Natural killer cell (primary cell): Measurements from ENCODE around the gene SFSWAP. TPM values are rescaled to one million over a fixed set of nuclear protein-coding genes. Genes with fewer than 3 reads are reported as not detected.
A peak's percentile ranks its signal among the peaks of the same experiment; 100 is the strongest.

ENCODE experiments used
- ATAC-seq, 3 donors: fragments of 150-1000 bp in 2 of 3; fragments of 200-7000 bp in 1 of 3; cut with Tn5 transposase; 1 replicate in 1 of 3; 2 replicates in 2 of 3; pipeline ENCODE4 v1.10.0; 2021; ENCODE audit warnings: mild to moderate bottlenecking in 2 of 3, moderate library complexity in 2 of 3
- DNase-seq, 2 donors: peaks; one replicate each; pipeline versions ENCODE4 v3.0.0 to v3.0.0-alpha.2; 2013 to 2021; ENCODE audit warnings: mixed read lengths in 1 of 2
- H3K27ac ChIP-seq: one replicate; pipeline ENCODE4 v1.5.1; 2013; ENCODE audit warnings: mild to moderate bottlenecking, low read length
- H3K27me3 ChIP-seq: one replicate; pipeline ENCODE4 v1.6.1; 2013; ENCODE audit warnings: low read length; ENCODE audit not compliant: control insufficient read depth, insufficient read depth
- H3K36me3 ChIP-seq: one replicate; pipeline ENCODE4 v1.6.1; 2013; ENCODE audit warnings: low read length; ENCODE audit not compliant: control insufficient read depth, insufficient read depth
- H3K4me1 ChIP-seq: one replicate; pipeline ENCODE4 v1.6.1; 2013; ENCODE audit warnings: low read length; ENCODE audit not compliant: control insufficient read depth, insufficient read depth
- H3K4me3 ChIP-seq: one replicate; pipeline ENCODE4 v1.5.1; 2013; ENCODE audit warnings: low read length
- H3K9me3 ChIP-seq: one replicate; pipeline ENCODE4 v1.6.1; 2013; ENCODE audit warnings: low read length; ENCODE audit not compliant: control insufficient read depth, insufficient read depth
- H3K27ac Mint-ChIP-seq, 2 donors: one replicate each; pipeline ENCODE4 v1.8.0; 2022; ENCODE audit warnings: mild to moderate bottlenecking in 2 of 2, mixed read lengths in 2 of 2, moderate library complexity in 1 of 2
- H3K27me3 Mint-ChIP-seq, 2 donors: one replicate each; pipeline ENCODE4 v1.8.0; 2022; ENCODE audit warnings: low read depth in 2 of 2, mixed read lengths in 2 of 2
- H3K36me3 Mint-ChIP-seq: one replicate; pipeline ENCODE4 v1.8.0; 2022; ENCODE audit warnings: mixed read lengths
- H3K4me1 Mint-ChIP-seq, 2 donors: one replicate each; pipeline ENCODE4 v1.8.0; 2022; ENCODE audit warnings: mixed read lengths in 2 of 2
- H3K4me3 Mint-ChIP-seq: one replicate; pipeline ENCODE4 v1.8.0; 2022; ENCODE audit warnings: mild to moderate bottlenecking, moderate library complexity, mixed read lengths
- H3K9me3 Mint-ChIP-seq, 2 donors: one replicate each; pipeline ENCODE4 v1.8.0; 2022; ENCODE audit warnings: mixed read lengths in 2 of 2
- CTCF ChIP-seq: fragments of 200-600 bp; IDR thresholded peaks from one replicate; pipeline ENCODE4 v1.8.0; 2022; ENCODE audit warnings: antibody characterized with exemption
- WGBS: methylation state at CpG from one replicate; pipeline ENCODE4 v1.1.7; 2013; ENCODE audit warnings: missing lambda C conversion rate; ENCODE audit not compliant: insufficient coverage; 5-methylcytosine and 5-hydroxymethylcytosine counted together
- intact Hi-C: fragments of 100-400 bp; cut with micrococcal nuclease; formaldehyde crosslinking; loops from one replicate; pipeline ENCODE4 v1.14.2; 2022
- total RNA-seq, 4 donors: library from RNA; stranded (reverse); fragments of 120-200 nt in 1 of 4; gene quantifications; one replicate each; pipeline versions ENCODE4 v1.2.3 to v1.2.4, GENCODE V29; 2013 to 2022

SFSWAP gene
- total RNA-seq, 3 donors from 2014 or later (not counting 1 experiment from before 2014, with no cell fraction given): 99.1 to 109 (median 102) TPM

GRCh38 chr12:131709226-131709625 is 1.7 kb upstream of the SFSWAP start:
- 95% methylated on average over 3 of the region's 3 CpGs for WGBS
- H3K9me3 ChIP-seq: peaks cover under 1% of the 10 kb centered on the region
- Mint-ChIP-seq H3K36me3 (peaks cover 4% of the 10 kb centered on the region), H3K4me3 (peak overlapping the region; percentile 97), H3K4me1 (peaks cover 14 to 32% of the 10 kb centered on the region in 2 donors), H3K9me3 (peaks cover 0 to 2% of the 10 kb centered on the region in 2 donors), H3K27ac (peak overlapping the region; percentile 93 to 97), H3K27me3 (peaks cover 0 to 5% of the 10 kb centered on the region in 2 donors)
- DNase-seq: no peak
- H3K27me3 ChIP-seq: no peaks in the 10 kb centered on the region
- no peak overlapping the region for H3K4me3 ChIP-seq
- intact Hi-C loops: no loop called here
- H3K36me3 ChIP-seq: peaks cover 4% of the 10 kb centered on the region
- no peak for TF ChIP-seq CTCF
- ATAC-seq: no peak
- H3K4me1 ChIP-seq: peaks cover 21% of the 10 kb centered on the region
- no peak overlapping the region for H3K27ac ChIP-seq

- 2% methylated on average over 36 of the region's 37 CpGs for WGBS
- peak overlapping the region; percentile 95 for H3K27ac ChIP-seq
- H3K4me1 ChIP-seq: peaks cover 21% of the 10 kb centered on the region
- no peak for DNase-seq
- no peaks in the 10 kb centered on the region for H3K9me3 ChIP-seq
- Mint-ChIP-seq H3K4me1 (peaks cover 14 to 32% of the 10 kb centered on the region in 2 donors), H3K9me3 (no peaks in the 10 kb centered on the region), H3K4me3 (peak overlapping the region; percentile 97), H3K27ac (peak overlapping the region; percentile 93 to 97), H3K27me3 (no peaks in the 10 kb centered on the region), H3K36me3 (peaks cover 23% of the 10 kb centered on the region)
- peaks cover 29% of the 10 kb centered on the region for H3K36me3 ChIP-seq
- TF ChIP-seq CTCF: no peak
- no peak for ATAC-seq
- intact Hi-C loops: loop anchor here (10.0 kb wide), 1 partner anchor 107 kb away; no protein-coding TSS in a partner anchor
- H3K4me3 ChIP-seq: peak overlapping the region; percentile 95
- H3K27me3 ChIP-seq: no peaks in the 10 kb centered on the region
Observed at GRCh38 chr12:131711551-131712205, 788 bp downstream of the SFSWAP start.

GRCh38 chr12:131713349-131713748 is 2.5 kb downstream of the SFSWAP start:
- no peak overlapping the region for H3K27ac ChIP-seq
- H3K4me3 Mint-ChIP-seq: peak overlapping the region; percentile 43
- peak overlapping the region in 1 of 2 donors; percentile 24 for H3K27ac Mint-ChIP-seq
- no peaks in the 10 kb centered on the region for H3K27me3 Mint-ChIP-seq
- no peak overlapping the region for H3K4me3 ChIP-seq
- no peaks in the 10 kb centered on the region for H3K9me3 ChIP-seq
- peaks cover 21% of the 10 kb centered on the region for H3K4me1 ChIP-seq
- peaks cover 43% of the 10 kb centered on the region for H3K36me3 ChIP-seq
- peaks cover 27% of the 10 kb centered on the region for H3K36me3 Mint-ChIP-seq
- no peaks in the 10 kb centered on the region for H3K9me3 Mint-ChIP-seq
- TF ChIP-seq CTCF: no peak
- peaks cover 14 to 32% of the 10 kb centered on the region in 2 donors for H3K4me1 Mint-ChIP-seq
- 97% methylated on average over 8 of the region's 8 CpGs for WGBS
- no peak for ATAC-seq
- H3K27me3 ChIP-seq: no peaks in the 10 kb centered on the region
- no peak for DNase-seq
- intact Hi-C loops: loop anchor here (10.0 kb wide), 1 partner anchor 109 kb away; no protein-coding TSS in a partner anchor
